Measurements from ENCODE around the gene TBC1D2B.
A peak's percentile ranks its signal among the peaks of the same experiment; 100 is the strongest.

Gene TBC1D2B

DNA sequence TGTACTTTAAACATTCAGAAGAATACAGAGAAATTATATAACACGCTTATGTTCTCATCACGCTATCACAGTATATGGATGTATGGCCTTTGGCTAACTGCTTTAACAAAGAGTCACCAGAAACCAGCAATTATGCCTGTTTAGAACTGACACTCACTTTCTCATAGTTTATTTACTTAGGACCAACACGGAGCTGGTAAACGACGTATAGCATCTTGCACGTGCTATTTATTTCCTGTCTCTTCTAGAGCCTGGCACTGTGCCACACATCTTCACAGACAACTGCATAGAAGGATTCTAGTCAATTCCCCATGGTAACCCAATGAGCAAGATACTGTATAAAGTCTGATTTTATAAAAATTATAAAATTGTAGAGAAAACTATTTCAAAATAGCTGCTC is 43.6 kb downstream of the TBC1D2B start (continued):
- TF ChIP-seq ZBTB26 (tag by site-specific recombination; optimal IDR thresholded peaks at IDR 0.05) = no peak
- TF ChIP-seq ZNF175 (tag by site-specific recombination; IDR thresholded peaks at IDR 0.05) = no peak
- TF ChIP-seq ZNF600 (tag by site-specific recombination; IDR thresholded peaks at IDR 0.05) = no peak
- TF ChIP-seq SETDB1 (IDR thresholded peaks at IDR 0.05; ENCODE audit: insufficient read length, low read length) = no peak
- 0 out of 2 replicates have a peak, but pooled peaks have one; percentile 39 for TF ChIP-seq ZSCAN30 (tag by site-specific recombination; IDR thresholded peaks at IDR 0.05)
- no peak for TF ChIP-seq ZNF10 (tag by site-specific recombination; IDR thresholded peaks at IDR 0.05)
- TF ChIP-seq ZNF391 (tag by site-specific recombination; IDR thresholded peaks at IDR 0.05; ENCODE audit: borderline replicate concordance, low read depth) = no peak
- no peak for TF ChIP-seq ZNF394 (tag by site-specific recombination; IDR thresholded peaks at IDR 0.05; ENCODE audit: borderline replicate concordance)
- TF ChIP-seq ZSCAN5A (tag by site-specific recombination; IDR thresholded peaks at IDR 0.05) = no peak
- TF ChIP-seq GLIS1 (tag by site-specific recombination; IDR thresholded peaks at IDR 0.05) = peak; percentile 90
- no peak for TF ChIP-seq ZNF596 (tag by site-specific recombination; IDR thresholded peaks at IDR 0.05)
- TF ChIP-seq ZNF2 (tag by site-specific recombination; IDR thresholded peaks at IDR 0.05) = no peak
- TF ChIP-seq, protein P1, sequence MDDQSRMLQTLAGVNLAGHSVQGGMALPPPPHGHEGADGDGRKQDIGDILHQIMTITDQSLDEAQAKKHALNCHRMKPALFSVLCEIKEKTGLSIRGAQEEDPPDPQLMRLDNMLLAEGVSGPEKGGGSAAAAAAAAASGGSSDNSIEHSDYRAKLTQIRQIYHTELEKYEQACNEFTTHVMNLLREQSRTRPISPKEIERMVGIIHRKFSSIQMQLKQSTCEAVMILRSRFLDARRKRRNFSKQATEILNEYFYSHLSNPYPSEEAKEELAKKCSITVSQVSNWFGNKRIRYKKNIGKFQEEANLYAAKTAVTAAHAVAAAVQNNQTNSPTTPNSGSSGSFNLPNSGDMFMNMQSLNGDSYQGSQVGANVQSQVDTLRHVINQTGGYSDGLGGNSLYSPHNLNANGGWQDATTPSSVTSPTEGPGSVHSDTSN (CRISPR knock-in tag; IDR thresholded peaks at IDR 0.05) = no peak
- TF ChIP-seq ZNF548 (tag by site-specific recombination; IDR thresholded peaks at IDR 0.05) = no peak
- no peak for TF ChIP-seq BCL11B (tag by site-specific recombination; IDR thresholded peaks at IDR 0.05; ENCODE audit: low read depth)
- peak; percentile 73 for TF ChIP-seq FEZF1 (tag by site-specific recombination; IDR thresholded peaks at IDR 0.05)
- no peak for TF ChIP-seq ZSCAN4 (tag by site-specific recombination; IDR thresholded peaks at IDR 0.05)
- no peak for TF ChIP-seq REPIN1 (tag by site-specific recombination; IDR thresholded peaks at IDR 0.05; ENCODE audit: low read depth)
- no peak for TF ChIP-seq ZNF211 (tag by site-specific recombination; IDR thresholded peaks at IDR 0.05; ENCODE audit: low read depth)
- peak; percentile 34; the same call in 1 of the 2 replicates for TF ChIP-seq ZNF133 (tag by site-specific recombination; IDR thresholded peaks at IDR 0.05)
- no peak for TF ChIP-seq ZNF214 (tag by site-specific recombination; IDR thresholded peaks at IDR 0.05; ENCODE audit: borderline replicate concordance)
- TF ChIP-seq HOXA7 (CRISPR knock-in tag; IDR thresholded peaks at IDR 0.05; ENCODE audit: borderline replicate concordance) = no peak
- TF ChIP-seq ZSCAN18 (tag by site-specific recombination; IDR thresholded peaks at IDR 0.05) = no peak
- TF ChIP-seq ZNF585B (tag by site-specific recombination; IDR thresholded peaks at IDR 0.05) = no peak
- TF ChIP-seq ZNF112 (tag by site-specific recombination; IDR thresholded peaks at IDR 0.05) = 0 out of 2 replicates have a peak, but pooled peaks have one; percentile 19
- no peak for TF ChIP-seq ZNF571 (tag by site-specific recombination; IDR thresholded peaks at IDR 0.05)
- peak; percentile 75 for TF ChIP-seq ZNF629 (tag by site-specific recombination; IDR thresholded peaks at IDR 0.05)
- TF ChIP-seq, protein P2, sequence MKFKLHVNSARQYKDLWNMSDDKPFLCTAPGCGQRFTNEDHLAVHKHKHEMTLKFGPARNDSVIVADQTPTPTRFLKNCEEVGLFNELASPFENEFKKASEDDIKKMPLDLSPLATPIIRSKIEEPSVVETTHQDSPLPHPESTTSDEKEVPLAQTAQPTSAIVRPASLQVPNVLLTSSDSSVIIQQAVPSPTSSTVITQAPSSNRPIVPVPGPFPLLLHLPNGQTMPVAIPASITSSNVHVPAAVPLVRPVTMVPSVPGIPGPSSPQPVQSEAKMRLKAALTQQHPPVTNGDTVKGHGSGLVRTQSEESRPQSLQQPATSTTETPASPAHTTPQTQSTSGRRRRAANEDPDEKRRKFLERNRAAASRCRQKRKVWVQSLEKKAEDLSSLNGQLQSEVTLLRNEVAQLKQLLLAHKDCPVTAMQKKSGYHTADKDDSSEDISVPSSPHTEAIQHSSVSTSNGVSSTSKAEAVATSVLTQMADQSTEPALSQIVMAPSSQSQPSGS (tag by site-specific recombination; IDR thresholded peaks at IDR 0.05; ENCODE audit: low read depth) = no peak
- no peak for TF ChIP-seq ZNF404 (tag by site-specific recombination; IDR thresholded peaks at IDR 0.05)
- no peak for TF ChIP-seq EGR2 (tag by site-specific recombination; IDR thresholded peaks at IDR 0.05; ENCODE audit: low read depth)
- TF ChIP-seq ZSCAN16 (tag by site-specific recombination; IDR thresholded peaks at IDR 0.05) = no peak
- no peak for TF ChIP-seq ZNF513 (tag by site-specific recombination; IDR thresholded peaks at IDR 0.05)
- TF ChIP-seq ZNF664 (tag by site-specific recombination; IDR thresholded peaks at IDR 0.05) = no peak

All from HEK293 (cell line).